Activated B cell treated with CpG ODN at 0.5 μM for 24 hours (primary cell): ENCODE data around the gene GSN. TPM values are rescaled to one million over a fixed set of nuclear protein-coding genes. Genes with fewer than 3 reads are reported as not detected.
A peak's percentile ranks its signal among the peaks of the same experiment; 100 is the strongest.

Experiments used
- ATAC-seq: fragments of 200-7000 bp; cut with Tn5 transposase; one replicate; pipeline ENCODE4 v1.10.0; 2021; ENCODE audit warnings: low read depth, mild to moderate bottlenecking, moderate library complexity
- CTCF ChIA-PET: fragments of 350-600 bp; sonication (Branson Sonifier 250); formaldehyde crosslinking; loops from one replicate; lab custom pipeline; 2021; ENCODE audit warnings: antibody characterized with exemption; lab: Charles Lee
- POLR2A ChIA-PET: fragments of 350-600 bp; sonication (Branson Sonifier 250); formaldehyde crosslinking; loops from one replicate; lab custom pipeline; 2021; ENCODE audit warnings: antibody characterized with exemption; lab: Charles Lee
- DNase-seq: peaks from one replicate; pipeline ENCODE4 v3.0.0; 2022
- H3K27ac Mint-ChIP-seq: one replicate; pipeline ENCODE4 v1.8.0; 2020; ENCODE audit warnings: mixed read lengths
- H3K27me3 Mint-ChIP-seq: one replicate; pipeline ENCODE4 v1.8.0; 2021; ENCODE audit warnings: mixed read lengths
- H3K36me3 Mint-ChIP-seq: one replicate; pipeline ENCODE4 v1.8.0; 2021; ENCODE audit warnings: low read depth, mixed read lengths
- H3K4me1 Mint-ChIP-seq: one replicate; pipeline ENCODE4 v1.8.0; 2021; ENCODE audit warnings: mixed read lengths
- H3K4me3 Mint-ChIP-seq: one replicate; pipeline ENCODE4 v1.8.0; 2020; ENCODE audit warnings: mild to moderate bottlenecking, mixed read lengths
- H3K9me3 Mint-ChIP-seq: one replicate; pipeline ENCODE4 v1.8.0; 2020; ENCODE audit warnings: mixed read lengths
- CTCF ChIP-seq: fragments of 200-600 bp; IDR thresholded peaks from one replicate; pipeline ENCODE4 v1.8.0; 2022; ENCODE audit warnings: antibody characterized with exemption, mild to moderate bottlenecking
- intact Hi-C: fragments of 100-400 bp; cut with micrococcal nuclease; formaldehyde crosslinking; loops from one replicate; pipeline ENCODE4 v1.15.1; 2024
- total RNA-seq: library from RNA; stranded (reverse); gene quantifications from 2 replicates; pipeline ENCODE4 v1.2.3, GENCODE V29; 2022

GSN gene
- 21.9 and 26.5 TPM in 2 replicates for total RNA-seq

DNA sequence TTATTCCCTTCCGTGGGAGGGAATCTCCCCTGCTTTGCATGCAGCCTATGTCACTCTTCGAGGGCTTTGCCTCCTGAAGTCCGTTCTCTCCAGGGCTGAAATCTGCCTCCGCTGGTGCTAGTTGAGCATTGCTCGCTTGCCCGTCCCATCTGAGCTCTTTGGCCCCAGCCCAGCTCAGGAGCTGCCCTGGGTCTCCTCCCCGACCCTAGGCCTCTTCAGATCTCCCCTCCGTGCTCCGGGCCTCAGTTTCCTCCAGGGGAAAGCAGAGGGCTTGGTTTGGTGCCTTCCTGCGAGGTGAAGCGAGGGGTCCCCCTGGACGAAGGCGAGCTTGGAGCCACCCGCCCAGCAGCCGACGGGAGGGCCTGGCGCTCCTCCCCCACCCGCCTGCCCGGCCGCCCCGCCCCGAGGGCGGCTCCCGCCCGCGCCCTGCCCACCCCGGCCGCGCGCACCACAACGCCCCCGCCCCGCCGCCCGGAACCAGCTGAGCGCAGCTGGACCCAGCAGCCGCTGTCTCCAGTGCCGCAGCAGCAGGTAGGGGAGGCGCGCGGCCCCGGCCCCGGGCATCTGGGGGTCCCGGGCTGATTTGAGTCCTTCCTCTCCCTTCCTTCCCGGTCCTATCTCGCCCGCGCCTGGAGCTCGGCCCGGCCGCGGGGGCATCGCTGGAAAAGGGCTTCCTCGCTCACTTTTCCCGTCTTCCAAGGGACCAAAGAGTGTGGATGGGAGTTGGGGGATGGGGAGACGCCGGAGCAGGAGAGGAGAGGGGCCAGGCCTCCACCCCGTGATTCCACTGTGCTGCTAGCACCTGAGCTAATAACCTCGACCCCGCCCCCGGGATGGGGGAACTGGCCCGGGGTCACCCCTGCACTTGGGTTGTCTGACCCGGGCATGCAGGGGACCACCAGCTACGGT lies at the start of gene GSN:
Gene GSN (plus strand): TSS at position 474 of the 909 bp plus-strand sequence. CDS start 33,810 bp downstream, outside the sequence.
- Mint-ChIP-seq H3K27ac (peak within 1 kb of the TSS; percentile 46), H3K4me1 (peaks cover 39% of the 10 kb centered on the region), H3K36me3 (no peaks in the 10 kb centered on the region), H3K9me3 (no peaks in the 10 kb centered on the region), H3K4me3 (peak within 1 kb of the TSS; percentile 84), H3K27me3 (no peaks in the 10 kb centered on the region)
- POLR2A ChIA-PET, result interaction anchor here (0.7 to 1.7 kb wide), 5 partner anchors 17 to 398 kb away, joined by 3 to 10 read pairs (median 3); partner anchors contain the start of gene RAB14
- intact Hi-C loops, result loop anchor here (1.0 to 5.0 kb wide), 2 partner anchors 10 to 99 kb away; no protein-coding TSS in a partner anchor
- ATAC-seq (peak; percentile 91), DNase-seq (peak; percentile 60)
- TF ChIP-seq CTCF, result no peak
- CTCF ChIA-PET, result interaction anchor here (0.8 to 2.8 kb wide), 5 partner anchors 9 to 251 kb away, joined by 3 to 14 read pairs (median 3); no protein-coding TSS in a partner anchor

DNA sequence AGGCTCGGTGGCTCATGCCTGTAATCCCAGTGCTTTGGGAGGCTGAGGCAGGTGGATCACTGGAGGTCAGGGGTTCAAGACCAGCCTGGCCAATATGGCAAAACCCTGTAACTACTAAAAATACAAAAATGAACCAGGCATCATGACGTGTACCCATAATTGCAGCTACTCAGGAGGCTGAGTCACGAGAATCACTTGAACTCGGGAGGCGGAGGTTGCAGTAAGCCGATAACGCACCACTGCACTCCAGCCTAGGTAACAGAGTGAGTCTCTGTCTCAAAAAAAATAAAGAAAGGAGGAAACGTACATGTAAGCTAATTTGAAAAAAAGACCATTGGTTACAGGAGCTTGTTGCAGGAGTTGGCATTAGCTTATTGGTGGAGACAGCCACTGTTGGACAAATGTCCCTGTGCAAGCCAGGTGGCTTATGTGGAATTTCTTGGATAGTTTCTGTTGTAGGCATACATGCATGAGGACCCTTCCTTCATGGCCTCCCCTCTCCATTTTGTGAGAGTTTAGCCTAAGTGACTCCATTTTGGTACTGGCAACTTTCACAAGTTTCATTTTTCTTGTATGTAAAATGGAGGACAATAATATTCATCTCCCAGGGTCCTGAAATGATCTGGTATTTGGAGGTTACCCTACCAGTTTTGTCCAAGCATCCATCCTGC lies 49.5 kb upstream of the GSN start:
- intact Hi-C loops, result no loop called here

GRCh38 chr9:121219530-121219929 lies 48.4 kb upstream of the GSN start:
- CTCF ChIA-PET, result no interaction called here
- no peaks in the 10 kb centered on the region for H3K9me3 Mint-ChIP-seq
- H3K4me3 Mint-ChIP-seq, result no peak overlapping the region
- no peaks in the 10 kb centered on the region for H3K27me3 Mint-ChIP-seq
- no peak for TF ChIP-seq CTCF
- DNase-seq (no peak), ATAC-seq (no peak)
- H3K4me1 Mint-ChIP-seq, result peaks cover 16% of the 10 kb centered on the region
- POLR2A ChIA-PET, result no interaction called here
- intact Hi-C loops, result no loop called here
- peaks cover 19% of the 10 kb centered on the region for H3K36me3 Mint-ChIP-seq
- no peak overlapping the region for H3K27ac Mint-ChIP-seq

More for the DNA sequence above, 49.5 kb upstream of the GSN start:
- ChIA-PET POLR2A (no interaction called here), CTCF (no interaction called here)
- Mint-ChIP-seq H3K36me3 (peaks cover 21% of the 10 kb centered on the region), H3K4me1 (peaks cover 20% of the 10 kb centered on the region), H3K9me3 (no peaks in the 10 kb centered on the region), H3K4me3 (no peak overlapping the region), H3K27me3 (no peaks in the 10 kb centered on the region), H3K27ac (peak overlapping the region; percentile 11)
- ATAC-seq, result peak; percentile 45
- DNase-seq, result no peak
- TF ChIP-seq CTCF, result no peak

DNA sequence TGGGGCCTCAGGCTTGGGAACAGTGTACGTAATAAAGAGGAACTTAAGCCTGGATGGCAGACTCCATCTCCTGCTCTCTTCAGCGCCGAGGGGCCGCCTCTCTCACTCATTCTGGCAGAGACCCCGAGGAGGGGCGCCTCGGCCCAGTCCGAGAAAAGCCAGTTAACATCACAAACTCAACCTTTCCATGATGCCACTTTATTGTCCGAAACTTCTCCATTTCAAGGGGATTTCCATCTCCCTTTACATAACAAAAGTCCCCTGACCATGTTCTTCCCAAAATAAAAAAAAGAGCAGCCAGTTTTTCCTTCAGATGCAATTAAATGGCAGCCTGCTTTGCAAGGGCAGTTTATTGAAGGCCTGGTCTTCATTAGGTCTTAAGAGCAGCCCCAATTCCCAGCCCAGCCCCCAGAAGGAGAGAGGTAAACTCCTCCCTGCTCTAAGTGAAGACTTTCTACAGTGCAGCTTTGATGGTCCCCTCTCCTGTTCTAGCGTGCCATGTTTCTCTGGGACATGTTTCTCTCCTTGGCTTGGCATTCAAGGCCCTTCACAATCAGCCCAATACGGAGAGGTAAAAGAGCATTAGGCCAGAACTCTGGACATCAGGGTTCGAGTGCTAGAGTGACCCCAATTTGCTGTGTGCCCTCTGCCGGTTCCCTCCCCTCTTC lies 46.8 kb upstream of the GSN start:
- ChIA-PET CTCF (interaction anchor here (1.1 to 1.2 kb wide), 2 partner anchors 8 to 58 kb away, joined by 3 to 4 read pairs; no protein-coding TSS in a partner anchor), POLR2A (no interaction called here)
- DNase-seq (no peak), ATAC-seq (peak; percentile 25)
- TF ChIP-seq CTCF, result no peak
- Mint-ChIP-seq H3K36me3 (peaks cover 12% of the 10 kb centered on the region), H3K4me3 (no peak overlapping the region), H3K27me3 (no peaks in the 10 kb centered on the region), H3K4me1 (peaks cover 16% of the 10 kb centered on the region), H3K27ac (no peak overlapping the region), H3K9me3 (no peaks in the 10 kb centered on the region)
- intact Hi-C loops, result no loop called here
